T follicular helper cell (primary cell): ENCODE measurements around the gene SDE2.
"Not testable (repeated sequence)": the region's sequence is repeated elsewhere in the genome, so short reads cannot be mapped to it uniquely, and the experiment has no call there.

Experiments
- DNase-seq: peaks from one replicate; pipeline ENCODE4 v3.0.0-alpha.2; 2020; ENCODE audit warnings: low read depth
- total RNA-seq, 2 experiments: gene quantifications; one replicate each; lab custom pipeline; 2026; lab: John Stamatoyannopoulos, UW

SDE2 gene
- total RNA-seq, result 65.6 to 98.7 reads per million in 2 experiments

- peak; percentile 100 for DNase-seq
Measured at GRCh38 chr1:225999227-225999911, at the start of gene SDE2. TSS of gene SDE2 (minus strand) at chr1:225999343. CDS start at chr1:225999312, 31 bp downstream.

DNA sequence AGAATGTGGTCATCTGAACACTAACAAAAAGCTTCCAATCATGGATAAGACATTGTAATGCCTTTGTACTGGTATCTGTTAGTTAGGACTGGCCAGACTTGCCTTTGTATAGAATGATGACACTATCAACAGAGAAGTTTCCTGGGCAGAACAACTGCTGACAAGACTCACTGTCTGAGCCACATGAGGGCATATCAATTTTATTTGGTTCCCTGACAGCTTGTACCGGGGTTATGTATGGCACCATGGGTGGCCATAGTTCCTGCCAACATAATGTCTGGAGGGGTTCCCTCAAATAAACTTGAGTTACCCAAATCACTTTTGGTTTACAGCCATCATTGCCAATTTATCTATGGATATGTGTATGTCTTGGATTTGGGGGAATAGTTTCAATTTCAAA, 49.7 kb upstream of the SDE2 start:
- DNase-seq, result no peak

DNA sequence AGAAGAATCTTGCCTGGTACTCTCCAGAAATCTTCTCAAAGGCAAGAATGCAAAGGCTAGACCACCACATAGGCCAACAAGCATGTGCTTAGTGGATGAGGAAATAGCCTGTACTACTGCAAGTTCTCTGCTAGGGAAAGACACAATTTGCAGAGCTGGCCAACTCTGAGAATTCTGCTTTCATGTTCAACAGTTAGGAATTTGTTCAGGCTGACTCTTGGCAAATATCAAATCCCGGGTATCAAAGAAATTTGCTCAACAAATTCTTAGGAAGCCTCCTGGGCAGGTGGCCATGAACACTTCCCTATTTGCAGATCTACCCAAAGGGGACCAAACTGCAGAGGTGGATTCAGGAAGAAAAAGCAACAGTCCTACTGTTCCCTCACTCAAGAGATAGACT, 48.4 kb upstream of the SDE2 start:
- DNase-seq, result no peak

- DNase-seq, result no peak
Measured at GRCh38 chr1:226046240-226046639, 47.1 kb upstream of the SDE2 start.

GRCh38 chr1:226044514-226045101, 45.5 kb upstream of the SDE2 start:
- no peak for DNase-seq

- DNase-seq, result no peak
Measured at GRCh38 chr1:226041419-226041818, 42.3 kb upstream of the SDE2 start.

DNA sequence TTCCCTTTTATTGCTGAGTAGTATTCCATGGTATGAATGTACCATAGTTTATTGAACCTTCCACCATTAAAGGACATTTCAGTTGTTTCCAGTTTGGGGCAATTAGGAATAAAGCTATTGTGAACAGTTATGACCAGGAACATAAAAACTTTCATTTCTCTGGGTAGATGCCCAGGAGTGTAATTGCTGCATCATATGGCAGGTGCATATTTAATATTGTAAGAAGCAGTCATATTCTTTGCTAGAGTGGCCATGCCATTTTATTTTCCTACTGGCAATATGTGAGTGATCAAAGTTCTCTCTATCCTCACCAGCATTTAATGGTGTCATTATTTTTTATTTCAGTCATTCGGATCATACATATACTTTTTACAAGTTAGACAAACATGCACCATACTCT, 39.5 kb upstream of the SDE2 start:
- no peak for DNase-seq

DNA sequence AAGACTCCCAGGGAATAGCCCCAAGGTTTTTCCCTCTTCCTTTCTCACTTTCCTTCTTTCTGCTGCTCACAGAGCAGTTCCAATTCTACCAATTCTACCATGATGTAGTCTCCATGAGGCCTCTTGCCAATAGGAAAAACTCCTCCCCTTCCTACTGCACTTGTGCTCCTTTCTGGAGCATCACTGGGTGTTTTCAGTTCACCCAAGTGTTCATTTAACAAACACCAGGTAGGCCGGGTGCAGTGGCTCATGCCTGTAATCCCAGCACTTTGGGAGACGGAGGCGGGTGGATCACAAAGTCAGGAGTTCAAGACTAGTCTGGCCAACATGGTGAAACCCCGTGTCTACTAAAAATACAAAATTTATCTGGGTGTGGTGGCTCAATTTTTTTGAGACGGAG, 36.8 kb upstream of the SDE2 start:
- DNase-seq, result no peak

DNA sequence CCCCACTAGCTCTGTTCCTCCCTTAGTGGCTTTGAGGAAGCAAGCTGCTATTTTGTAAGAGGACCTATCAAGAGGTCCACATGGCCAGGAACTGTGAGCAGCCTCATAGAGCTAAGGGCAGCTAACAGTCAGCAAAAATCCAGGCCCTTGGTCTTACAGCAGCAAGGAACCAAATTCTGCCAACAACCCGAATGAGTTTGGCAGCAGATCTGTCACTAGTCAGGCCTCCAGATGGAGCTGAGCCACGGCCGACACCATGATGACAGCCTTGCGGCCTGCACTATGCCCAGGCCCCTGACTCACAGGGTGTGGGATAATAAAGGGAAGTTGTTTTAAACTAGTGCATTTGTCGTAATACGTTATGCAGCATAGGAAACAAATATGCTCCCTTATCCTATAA, 35.3 kb upstream of the SDE2 start:
- no peak for DNase-seq

DNA sequence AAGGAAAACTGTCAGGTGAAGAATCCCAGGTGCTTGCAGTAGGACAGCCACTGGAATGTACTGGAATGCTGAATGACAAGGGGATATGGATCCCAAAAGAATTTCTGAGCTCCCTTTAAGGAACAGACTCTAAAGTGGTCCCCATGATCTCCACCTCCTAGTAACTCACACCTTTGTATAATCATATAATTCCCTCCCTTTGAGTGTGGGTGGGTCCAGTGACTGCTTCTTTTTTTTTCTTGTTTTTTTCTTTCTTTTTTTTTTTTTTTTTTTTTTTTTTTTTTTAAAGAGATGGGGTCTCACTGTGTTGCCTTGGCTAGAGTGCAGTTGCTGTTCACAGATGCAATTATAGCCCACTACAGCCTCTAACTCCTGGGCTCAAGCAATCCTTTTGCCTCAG, 34.8 kb upstream of the SDE2 start:
- no peak for DNase-seq

DNA sequence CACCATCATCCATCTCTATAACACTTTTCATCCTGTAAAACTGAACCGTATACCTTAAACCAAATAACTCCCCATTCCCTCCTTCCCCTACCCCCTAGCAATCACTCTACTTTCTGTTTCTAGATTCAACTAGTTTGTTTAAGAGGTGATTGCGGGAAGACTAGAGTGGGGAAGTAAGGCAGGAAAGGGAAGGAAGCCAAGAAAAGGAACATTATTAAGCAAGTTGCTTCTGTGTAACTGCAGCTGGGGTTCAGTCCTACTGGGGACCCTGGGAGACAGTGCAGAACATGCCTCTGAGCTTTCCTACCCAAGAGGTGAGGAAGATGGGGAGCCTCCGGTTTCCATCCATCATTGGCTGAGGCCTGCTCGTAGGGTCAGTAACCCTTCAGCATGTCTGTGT, 34.4 kb upstream of the SDE2 start:
- no peak for DNase-seq

- DNase-seq, result no peak
Measured at GRCh38 chr1:226029568-226030225, 30.6 kb upstream of the SDE2 start.

GRCh38 chr1:226029093-226029496, 30.0 kb upstream of the SDE2 start:
- no peak for DNase-seq

DNA sequence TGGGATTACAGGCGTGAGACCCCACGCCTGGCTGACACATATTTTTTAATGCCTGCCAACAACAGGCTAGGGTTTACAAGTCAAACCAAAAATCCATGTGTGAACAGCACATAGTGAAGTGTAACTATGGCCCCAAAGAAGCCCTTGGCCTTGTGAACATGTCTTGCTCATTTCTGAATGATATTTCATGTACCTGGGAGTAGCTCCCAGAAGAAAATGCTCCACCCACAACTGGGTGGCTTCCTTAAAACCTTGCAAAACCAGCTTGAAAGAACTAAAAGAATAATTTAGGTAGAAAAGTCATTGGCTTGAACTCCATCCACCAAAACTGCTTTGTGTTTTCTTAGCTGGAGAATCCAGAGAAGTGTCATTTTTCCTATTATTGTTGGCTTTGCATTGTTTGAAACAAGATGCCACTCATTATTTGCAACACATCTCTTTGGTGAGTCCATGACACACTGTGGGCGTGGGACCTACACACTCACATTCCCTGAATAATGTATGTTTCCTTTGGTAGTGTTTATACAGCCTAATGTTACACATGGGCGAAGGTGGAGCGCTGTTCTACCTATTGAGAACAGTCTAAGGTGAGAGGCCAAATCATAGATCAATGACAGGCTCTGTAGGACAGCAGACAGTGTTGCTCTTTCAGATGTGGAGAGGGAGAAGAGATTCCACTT, 28.5 kb upstream of the SDE2 start:
- DNase-seq, result no peak

DNA sequence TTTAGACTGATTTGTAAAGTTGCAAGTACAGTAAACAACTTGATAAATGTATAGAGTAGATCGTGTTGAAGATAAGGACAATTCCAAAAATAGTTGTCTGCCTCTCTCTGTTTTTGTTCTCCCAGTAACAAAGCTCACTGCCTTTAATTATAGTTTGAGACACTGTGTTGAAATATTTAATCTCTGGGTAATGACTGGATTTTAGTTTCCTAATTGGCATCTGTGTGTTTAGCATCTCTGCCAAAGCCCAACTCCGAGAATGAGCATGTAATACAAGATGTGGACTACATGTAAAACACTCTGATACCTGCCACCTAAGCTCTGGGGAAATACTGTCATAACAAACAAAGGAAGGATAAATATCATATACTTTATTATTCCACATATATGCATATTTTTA, 27.7 kb upstream of the SDE2 start:
- DNase-seq, result no peak

DNA sequence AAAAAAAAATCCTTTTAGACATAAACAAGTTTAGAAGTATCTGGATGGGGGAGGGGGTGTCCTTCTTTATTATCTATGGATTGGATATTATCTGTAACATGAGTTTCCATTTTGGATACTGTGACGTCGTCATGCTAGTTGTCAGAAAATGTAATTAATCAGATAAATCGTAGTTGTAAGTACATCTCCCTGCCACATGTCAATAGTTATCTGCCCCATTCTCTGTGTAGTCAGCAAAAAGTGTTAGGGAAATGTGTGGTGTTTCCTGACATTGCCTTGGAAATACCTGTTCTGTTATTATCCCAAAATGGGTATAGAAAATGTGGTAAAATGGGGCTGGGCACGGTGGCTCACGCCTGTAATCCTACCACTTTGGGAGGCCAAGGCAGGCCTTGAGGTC, 24.6 kb upstream of the SDE2 start:
- DNase-seq, result no peak

DNA sequence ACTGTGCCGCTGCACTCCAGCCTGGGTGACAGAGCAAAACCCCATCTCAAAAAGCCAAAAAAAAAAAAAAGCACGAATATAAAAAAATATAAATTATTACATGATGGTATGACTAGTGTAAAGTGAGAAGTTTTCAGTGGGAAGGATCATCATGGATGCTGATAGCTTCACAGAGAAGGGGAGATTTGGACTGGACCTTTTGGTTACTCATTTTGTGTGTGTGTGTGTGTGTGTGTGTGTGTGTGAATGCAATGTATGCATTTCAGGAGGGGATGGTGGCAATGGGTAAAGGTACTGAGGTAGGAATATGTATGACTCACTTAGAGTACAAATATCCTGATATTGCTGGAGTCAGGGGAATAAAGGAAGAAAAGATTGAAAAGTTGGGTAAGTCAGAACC, 22.7 kb upstream of the SDE2 start:
- DNase-seq, result no peak

DNA sequence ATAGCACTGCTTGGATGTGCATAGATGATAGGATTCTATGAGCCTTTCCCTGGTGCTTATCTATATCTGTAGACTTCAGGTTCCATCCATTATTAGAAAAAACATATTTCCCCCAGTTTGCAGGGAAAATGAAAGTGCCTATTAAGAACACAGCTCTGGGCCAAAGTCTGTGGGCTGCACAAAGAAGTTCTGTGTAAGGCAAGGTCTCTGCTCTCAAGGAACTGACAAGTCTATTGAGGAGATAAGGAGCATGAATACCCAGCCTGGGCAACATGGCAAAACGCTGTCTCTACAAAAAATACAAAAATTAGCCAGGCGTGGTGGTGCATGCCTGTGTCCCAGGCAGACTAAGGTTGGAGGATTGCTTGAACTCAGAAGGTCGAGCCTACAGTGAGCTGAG, 22.3 kb upstream of the SDE2 start:
- DNase-seq, result no peak

DNA sequence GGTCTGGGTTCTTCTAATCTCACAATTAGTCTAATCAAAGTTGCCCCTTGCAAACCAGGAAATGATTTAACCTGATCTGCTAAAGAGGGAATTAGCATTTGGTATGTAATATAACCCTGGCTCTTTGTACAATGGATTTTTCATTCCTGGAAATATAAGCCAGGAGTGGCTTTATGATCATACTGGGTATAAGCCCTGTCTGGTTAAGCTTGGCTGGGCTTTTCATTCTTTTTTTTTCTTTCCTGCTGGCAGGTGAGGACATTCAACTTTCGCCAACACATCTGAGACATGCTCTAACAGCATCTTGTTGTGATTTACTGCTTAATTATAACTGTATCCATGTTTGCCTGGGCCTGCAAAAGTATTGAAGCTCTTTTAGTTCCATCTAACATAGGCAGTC, 20.4 kb upstream of the SDE2 start:
- DNase-seq, result no peak

DNA sequence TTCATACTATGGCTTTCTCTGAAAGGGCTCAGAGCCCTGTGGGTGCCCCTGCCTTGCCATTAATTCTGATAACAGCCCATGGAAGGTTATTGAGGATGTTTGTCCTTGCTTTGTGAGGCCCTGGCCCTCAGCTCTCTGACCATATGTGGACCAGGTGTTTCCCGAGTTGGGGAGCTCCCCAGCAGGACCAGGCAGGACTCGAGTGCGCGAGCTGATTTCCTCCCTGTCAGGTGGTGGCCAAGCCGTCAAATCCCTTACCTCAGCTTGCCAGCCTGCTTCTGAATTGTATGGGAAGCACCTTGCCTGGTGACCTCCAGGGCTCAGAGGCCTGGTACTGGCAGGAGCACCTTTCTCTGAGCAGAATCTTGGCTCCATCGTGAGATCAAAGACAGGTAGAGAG, 17.9 kb upstream of the SDE2 start:
- no peak for DNase-seq

GRCh38 chr1:226009650-226010044, 10.5 kb upstream of the SDE2 start:
- no peak for DNase-seq

DNA sequence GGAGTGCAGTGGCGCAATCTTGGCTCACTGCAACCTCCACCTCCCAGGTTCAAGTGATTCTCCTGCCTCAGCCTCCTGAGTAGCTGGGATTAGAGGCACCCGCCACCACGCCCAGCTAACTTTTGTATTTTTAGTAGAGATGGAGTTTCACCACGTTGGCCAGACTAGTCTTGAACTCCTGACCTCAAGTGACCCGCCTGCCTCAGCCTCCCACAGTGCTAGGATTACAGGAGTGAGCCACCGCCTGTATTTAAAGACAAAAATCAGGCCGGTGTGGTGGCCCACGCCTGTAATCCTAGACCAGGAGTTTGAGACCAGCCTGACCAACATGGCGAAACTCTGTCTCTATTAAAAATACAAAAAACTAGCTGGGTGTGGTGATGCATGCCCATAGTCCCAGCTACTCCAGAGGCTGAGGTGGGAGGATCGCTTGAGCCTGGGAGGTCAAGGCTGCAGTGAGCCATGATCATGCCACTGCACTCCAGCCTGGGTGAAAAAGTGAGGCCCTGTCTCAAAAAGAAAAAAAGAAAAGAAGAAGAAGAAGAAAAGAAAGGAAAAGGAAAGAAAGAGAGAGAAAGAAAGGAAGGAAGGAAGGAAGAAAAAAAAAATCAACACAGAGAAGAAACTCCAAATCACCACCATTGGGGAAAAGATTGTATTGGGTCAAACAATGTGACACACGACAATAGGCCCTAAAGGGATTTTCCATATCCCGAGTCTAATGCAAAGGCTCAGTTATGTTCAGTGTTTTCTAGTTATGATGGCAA, 8.2 kb upstream of the SDE2 start:
- DNase-seq, result not testable (repeated sequence)
